ENCODE measurements around the gene UBE2O.

DNA sequence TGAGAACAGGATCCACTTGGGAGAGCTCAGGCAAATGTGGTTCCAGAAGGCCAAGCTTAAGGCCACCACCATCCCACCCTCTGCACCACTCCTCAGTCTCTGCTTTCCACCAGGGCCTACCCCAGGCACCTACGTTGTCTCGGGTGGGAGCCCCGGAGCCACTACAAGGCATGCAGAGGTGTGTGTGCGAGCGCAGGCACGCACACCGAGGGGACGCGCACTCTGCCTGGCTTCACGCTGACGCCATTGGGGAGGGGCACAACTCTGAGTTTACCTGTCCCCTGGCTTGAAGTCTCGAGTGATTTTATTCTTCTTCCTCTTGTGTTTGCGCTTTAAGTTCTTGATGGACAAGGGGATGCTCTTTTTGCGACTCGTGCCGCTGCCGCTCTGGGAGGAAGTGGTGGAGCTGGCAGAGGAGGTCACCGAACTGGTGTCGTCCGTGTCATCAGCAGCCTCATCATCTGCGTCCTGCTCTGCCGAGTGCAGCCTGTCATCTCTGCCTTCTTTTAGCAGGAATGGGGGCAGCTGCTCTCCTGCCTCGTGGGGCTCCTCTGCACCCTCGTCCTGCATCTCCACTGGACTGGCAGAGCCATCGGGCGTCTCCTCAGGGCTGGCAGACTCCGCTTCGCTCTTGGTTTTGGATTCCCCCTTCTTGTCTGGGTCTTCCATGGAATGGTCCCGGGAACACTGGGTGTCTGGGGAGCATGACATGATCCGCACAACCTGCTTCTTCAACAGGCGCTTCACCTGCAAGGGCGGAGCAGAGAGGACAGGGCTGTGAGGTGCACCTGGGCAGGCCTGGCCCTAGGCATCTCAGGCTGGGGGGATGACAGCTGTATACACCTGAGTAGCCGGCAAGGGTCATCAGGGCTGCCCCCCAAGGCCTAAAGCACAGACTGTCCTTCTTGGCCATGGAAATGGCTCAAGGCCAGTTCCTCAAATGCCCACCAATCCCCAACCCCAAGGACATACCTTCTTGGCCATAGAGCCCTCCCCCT lies 53.5 kb downstream of the UBE2O start:
- no peak for TF ChIP-seq ETS1 (IDR thresholded peaks at IDR 0.05)
- no peak for TF ChIP-seq CTCF (conservative IDR thresholded peaks at IDR 0.05; ENCODE audit: low read depth in 2 of 2)
- TF ChIP-seq EZH2phosphoT487 (IDR thresholded peaks at IDR 0.05; ENCODE audit: unreplicated experiment), result no peak
- TF ChIP-seq POLR2AphosphoS5 (IDR thresholded peaks at IDR 0.05; ENCODE audit: low read depth), result no peak
- TF ChIP-seq EZH2 (IDR thresholded peaks at IDR 0.05; ENCODE audit: low read depth, unreplicated experiment), result no peak
- TF ChIP-seq REST (IDR thresholded peaks at IDR 0.05; ENCODE audit: unreplicated experiment), result no peak
- no peak for TF ChIP-seq NANOG (IDR thresholded peaks at IDR 0.05; ENCODE audit: borderline replicate concordance)
- no peak for TF ChIP-seq CREB1 (CRISPR knock-in tag; IDR thresholded peaks at IDR 0.05; ENCODE audit: low read depth)

Data from GM23338 (cell line).